HS-27A (cell line): ENCODE results near the gene SRSF6.
"Not testable (repeated sequence)": the region's sequence is repeated elsewhere in the genome, so short reads cannot be mapped to it uniquely, and the experiment has no call there.

Experiments
- DNase-seq: peaks from one replicate; pipeline ENCODE4 v3.0.0-alpha.2; 2012; ENCODE audit warnings: low read depth, missing footprints

SRSF6 gene

DNA sequence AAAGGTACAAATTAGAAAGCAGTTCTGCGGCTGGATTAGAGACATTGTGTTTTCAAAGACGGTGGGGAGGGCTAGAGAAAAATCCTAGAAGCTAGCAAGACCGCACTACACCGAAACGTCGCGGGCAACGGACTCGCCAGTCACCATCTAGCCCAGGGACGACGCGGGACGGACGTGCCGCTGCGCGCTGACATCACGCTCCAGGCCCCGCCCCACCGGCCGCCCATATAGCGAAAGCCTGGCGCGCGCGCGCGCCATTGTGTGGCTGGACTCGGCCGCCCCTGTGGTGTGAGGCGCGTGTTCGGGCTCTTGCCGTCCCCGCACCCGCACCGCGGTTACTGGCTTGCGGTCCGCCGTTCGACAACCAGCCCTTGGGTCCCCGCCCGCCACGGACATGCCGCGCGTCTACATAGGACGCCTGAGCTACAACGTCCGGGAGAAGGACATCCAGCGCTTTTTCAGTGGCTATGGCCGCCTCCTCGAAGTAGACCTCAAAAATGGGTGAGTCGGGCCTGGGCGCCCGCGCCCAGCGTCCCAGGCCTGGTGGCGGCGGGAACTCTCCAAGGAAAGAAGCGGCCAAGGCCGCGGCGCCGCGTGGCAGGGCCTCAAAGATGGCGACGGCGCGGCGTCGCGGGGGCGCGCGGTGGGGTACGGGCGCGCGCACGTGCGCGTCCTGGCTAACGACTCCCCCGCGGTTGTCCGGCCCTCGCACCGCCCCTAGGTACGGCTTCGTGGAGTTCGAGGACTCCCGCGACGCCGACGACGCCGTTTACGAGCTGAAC lies at the start of gene SRSF6:
SRSF6 (plus strand) TSS at position 257 of the 782 bp plus-strand sequence; CDS start at position 395, 138 bp downstream.
- DNase-seq, result peak; percentile 90

DNA sequence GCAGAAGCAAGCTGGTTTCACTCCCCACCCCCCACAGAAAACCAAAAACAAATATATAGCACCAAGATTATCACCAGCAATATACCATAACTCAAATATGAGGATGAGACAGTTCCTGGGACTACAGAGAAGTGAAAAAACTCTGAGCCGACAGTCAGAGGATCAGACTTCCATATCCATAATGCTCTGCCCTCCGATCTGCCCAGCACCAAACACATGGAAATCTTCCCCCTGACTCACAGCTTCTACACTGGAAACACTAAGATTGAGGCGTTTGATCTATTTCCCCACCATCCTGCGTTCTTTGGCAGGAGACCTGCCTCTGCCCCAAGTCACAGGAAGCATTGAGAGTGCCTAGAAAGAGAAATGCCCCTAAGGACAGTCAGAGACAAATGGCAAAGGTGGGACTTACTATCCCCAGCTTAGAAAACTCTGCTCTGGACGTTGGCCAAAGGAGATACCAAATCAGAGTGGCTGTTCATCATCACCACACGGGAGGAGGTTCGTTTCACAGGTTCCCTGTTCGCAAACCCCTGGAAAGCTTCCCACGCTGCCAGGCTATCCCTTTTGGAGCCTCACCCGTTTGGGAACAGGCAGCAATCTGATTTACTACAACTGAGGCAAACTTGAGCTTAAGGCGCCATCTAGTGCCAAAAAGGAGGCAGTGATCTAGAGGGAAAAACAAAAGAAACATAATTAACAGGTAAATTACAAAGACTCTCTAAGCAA lies 48.7 kb upstream of the SRSF6 start:
- DNase-seq, result peak; percentile 8

DNA sequence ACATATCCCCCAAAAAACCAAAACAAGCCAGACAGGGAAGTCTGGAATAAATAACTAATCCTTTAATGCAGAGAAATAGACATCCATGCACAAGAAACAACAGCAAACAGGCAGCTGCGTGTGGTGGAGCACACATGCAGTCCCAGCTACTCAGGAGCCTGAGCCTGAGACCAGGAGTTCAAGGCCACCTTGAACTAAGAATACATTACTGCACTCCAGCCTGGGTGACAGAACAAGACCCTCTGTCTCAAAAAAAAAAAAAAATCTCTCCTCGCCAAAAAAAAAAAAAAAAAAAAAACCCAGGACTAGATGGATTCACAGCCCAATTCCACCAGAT lies 48.2 kb upstream of the SRSF6 start:
- DNase-seq, result no peak

DNA sequence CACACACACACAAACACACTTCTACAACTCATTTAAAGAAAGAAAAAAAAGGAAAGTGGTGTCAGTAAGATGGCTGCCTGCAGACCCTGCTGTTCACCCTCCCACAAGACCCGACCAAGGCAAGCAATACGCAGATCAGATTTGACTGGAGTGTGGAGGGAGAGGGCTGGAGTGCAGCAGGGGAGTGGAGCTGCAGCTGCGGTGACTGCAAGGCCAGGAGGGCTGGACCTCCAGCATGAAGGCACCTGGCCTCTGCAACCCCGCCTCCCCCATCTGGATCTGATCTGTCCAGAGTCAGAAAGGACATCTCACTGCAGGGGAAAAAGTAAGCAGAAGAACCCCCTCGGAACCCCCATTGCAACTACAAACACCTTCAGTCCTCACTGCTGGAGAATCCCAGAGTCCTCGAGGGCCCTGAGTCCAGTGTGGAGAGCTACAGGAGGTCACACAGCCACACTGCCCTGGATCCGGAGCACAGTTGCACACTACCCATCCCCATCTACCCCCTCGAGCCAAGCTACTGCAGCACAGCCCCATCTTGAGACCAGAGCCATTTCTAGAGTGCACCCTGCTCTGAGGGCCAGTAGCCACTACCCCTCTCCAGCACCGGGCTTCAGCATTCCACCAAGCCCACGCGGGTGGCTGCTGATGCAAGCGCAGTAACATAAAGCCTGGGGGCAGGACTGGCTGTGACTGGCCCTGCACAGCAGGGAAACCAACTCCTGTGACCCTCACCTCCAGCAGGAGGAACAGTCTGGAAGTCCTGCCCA lies 41.9 kb upstream of the SRSF6 start:
- DNase-seq, result no peak

DNA sequence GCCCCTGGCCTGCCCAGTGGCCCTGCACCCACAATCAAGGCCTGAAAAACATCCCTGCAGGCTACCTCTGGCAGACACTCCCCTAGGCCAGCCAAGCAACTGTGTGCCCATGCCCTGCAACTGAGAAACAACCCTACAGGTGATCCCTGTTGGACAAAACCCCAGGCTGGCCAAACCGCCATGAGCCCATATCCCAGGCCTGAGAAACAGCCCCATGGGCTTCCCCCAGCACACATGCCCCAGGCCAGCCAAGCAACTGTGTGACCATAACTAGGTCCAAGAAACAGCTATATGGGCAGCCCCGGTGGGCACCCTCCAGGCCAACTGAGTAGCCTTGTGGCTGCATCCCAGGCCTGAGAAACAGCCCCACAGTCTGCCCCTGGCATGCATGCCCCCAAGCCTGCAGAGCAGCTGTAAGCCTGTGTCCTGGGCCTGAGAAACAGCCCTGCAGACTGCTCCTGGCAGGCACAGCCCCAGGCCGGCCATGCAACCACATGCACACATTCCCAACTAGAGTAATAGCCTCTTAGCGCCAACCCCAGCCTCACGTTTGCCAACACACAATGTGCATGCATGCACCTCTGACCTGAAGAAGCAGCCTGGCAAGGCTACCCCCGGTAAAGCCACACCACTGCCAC lies 41.0 kb upstream of the SRSF6 start:
- DNase-seq, result no peak

DNA sequence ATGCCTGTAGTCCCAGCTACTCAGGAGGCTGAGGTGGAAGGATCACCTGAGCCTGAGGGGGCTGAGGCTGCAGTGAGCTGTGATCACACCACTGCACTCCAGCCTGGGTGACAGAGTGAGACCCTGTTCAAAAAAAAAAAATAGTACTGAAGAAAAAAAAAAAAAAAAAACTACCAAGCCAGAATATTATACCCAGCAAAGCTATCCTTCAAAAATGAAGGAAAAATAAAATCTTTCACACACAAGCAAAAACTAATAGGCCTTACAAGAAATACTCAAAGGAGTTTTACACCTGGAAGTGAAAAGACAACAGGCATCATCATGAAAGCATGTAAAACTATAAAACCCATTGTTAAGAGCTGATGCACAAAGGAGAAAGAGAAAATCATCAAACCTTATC lies 37.5 kb upstream of the SRSF6 start:
- DNase-seq, result no peak

DNA sequence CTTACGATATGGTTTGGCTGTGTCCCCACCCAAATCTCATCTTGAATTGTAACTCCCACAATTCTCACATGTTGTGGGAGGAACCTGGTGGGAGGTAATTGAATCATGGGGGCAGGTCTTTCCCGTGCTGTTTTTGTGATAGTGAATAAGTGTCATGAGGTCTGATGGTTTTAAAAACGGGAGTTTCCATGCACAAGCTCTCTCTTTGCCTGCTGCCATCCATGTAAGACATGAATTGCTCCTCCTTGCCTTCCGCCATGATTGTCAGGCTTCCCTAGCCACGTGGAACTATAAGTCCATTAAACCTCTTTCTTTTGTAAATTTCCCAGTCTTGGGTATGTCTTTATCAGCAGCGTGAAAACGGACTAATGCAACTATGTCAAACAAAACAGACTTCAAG lies 36.8 kb upstream of the SRSF6 start:
- not testable (repeated sequence) for DNase-seq

DNA sequence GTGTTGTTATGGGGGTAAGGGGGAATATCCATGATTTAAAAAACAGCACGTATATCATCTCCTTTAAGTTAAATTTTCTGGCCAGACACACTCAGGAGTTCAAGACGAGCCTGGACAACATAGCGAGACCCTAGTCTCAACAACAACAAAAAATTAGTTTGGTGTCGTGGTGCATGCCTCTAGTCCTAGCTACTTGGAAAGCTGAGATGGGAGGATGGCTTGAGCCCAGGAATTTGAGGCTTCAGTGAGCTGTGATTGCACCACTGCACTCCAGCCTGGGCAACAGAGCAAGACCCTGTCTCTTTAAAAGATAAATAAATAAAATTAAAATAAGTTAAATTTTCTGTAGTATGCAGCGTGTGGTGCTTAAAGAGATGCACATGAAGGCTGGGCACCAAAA lies 31.5 kb upstream of the SRSF6 start:
- DNase-seq, result no peak

DNA sequence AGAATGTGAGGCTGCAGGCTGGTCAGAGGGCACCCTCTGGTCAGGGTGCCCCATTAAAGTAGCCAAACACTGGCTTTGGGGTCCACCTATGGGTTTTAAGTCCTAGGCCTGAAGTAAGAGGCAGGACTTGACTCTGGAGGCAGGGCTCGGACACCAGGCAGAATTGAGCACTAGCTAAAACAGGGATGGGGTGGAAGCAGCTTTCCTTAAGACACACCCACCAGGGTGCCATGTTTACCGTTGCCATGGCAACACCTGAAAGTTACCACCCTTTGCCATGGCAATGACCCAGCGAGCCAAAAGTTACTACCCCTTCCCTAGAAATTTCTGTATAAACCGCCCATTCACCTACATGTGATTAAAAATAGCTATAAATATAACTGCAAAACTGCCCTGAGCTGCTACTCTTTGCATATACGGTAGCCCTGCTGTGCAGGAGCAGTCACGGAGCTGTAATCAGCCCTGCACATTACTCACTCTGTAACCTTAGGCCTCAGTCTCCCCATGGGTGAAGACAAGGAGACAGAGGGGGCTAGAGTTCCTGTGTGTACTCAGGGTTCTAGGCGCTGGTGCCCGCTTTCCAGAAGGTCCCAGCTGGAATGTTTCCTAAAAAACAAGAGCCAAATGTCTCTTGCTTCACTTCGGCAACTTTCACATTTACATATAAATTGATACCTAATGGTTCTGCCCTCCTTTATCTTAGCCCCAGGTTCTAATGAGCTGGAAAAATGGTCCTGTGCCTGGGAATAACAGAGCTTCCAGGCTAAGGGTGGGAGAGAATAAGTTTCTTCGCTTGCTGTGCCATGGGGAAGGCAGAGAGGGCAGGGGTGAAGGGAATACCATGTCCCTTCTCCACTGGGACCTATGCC lies 27.2 kb upstream of the SRSF6 start:
- DNase-seq, result no peak

DNA sequence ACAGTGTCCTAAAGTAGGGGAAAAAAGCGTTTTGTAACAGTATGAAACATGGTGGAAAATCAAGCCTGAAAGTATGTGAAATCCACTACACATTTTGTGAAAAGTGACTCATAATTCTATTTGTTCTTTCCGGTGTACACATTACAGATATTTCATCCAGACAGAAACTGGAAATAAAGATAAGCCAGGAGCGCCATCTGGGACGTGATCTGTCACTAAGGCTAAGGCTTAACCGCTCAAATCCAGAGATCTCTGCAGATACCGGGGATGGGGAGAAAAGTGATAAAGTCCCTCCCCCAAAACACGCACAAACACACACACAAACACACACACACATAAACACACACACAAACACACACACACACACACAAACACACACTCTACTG lies 26.6 kb upstream of the SRSF6 start:
- no peak for DNase-seq

DNA sequence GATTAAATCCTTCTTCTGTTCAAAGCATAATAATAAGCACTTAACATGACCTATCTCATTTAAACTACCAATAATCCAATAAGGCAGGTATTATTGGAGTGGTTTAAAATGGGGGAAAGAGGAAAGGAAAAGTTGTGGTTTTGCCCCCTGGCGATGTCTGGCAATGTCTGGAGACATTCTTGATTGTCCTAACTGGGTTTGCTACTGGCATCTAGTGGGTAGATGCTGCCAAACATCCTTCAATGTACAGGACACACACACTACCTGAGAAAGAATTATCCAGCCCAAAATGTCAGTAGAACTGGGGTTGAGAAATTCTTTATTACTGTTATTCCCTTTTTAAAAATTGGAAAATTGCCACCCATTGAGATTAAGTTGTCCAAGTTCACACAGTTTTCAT lies 25.2 kb upstream of the SRSF6 start:
- no peak for DNase-seq

DNA sequence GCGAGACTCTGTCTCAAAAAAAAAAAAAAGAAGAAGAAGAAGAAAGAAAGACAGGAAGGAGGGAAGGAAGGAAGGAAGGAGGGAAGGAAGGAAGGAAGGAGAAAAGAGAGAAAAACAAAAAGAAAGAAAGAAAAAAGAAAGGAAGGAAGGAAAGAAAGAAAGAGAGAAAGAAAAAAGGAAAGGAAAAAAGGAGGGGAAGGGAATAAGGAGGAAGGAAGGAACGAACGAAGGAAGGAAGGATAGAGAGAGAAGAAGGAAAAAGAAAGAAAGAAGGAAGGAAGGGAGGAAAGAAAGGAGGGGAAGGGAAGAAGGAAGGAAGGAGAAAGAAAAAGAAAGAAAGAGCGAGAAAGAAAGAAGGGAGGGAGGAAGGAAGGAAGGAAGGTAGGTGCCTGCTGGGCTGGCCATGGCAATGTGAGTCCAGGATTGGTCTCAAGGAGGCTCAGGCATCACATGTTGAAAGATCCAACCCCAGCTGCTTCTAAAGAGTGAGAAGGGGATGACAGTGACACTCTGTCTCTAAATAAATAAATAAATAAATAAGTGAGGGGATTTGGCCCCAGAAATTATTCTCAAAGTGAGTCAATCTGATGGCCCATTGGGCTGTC lies 24.3 kb upstream of the SRSF6 start:
- no peak for DNase-seq

DNA sequence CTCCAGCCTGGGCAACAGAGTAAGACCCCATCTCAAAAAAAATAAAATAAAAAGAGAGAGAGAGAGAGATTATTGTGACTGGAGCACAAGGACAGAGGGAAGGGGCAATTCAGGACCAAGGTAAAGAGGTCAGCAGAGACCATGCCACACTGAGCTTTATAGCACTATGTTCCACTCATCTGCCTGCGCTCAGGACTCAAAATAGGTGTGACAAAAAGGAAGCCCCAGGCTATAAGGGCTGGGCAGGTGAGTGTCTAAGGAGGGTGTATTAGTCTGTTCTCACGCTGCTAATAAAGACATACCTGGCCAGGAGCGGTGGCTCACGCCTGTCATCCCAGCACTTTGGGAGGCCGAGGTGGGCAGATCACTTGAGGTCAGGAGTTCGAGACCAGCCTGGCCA lies 23.1 kb upstream of the SRSF6 start:
- DNase-seq, result no peak

DNA sequence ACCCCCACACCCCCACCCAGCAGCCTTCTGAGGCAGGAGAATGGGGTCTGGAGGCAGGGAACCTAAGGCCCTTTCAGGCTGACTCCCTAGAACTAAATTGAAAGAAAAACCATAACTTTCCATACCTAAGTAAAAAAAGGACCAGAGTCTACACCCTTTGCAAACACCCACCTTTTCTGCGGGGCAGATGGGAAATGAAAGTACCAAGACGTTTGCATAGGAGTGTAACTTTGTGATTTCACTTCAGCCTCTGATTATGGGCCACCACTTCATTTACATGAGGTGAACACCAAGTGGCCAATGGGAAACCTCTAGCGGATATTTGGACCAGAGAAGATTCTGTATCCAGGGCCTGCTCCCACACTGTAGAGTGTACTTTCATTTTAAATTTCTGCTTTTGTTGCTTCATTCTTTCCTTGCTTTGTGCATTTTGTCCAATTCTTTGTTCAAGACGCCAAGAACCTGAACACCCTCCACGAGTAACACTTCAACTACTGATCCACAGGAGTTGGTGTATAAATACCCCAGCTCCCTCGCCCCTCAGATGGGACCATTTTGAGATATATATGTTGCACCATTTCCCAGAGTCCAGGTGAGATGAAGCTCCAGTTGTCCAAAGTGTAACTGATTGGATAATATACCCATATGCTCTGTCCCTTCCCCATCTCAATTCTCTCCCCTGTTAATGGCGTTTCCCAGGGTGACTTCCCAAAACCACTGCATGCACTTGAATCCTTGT lies 18.9 kb upstream of the SRSF6 start:
- DNase-seq, result no peak

DNA sequence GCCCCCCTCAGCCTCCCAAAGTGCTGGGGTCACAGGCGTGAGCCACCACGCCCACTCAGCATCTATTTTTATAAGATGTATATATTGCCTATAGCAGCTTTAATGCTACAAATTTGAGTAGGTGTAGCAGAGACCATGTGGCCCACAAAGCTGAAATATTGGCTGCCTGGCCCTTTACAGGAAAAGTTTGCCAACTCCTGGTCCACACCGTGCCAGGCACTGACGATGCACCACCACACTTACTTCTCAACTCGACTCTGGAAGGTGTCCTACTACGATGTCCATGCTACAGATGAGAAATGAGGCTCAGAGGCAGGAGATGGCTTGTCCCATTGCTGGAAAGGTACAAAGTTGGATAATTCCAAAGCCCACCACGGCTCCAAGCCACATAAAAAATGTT lies 17.2 kb upstream of the SRSF6 start:
- no peak for DNase-seq

DNA sequence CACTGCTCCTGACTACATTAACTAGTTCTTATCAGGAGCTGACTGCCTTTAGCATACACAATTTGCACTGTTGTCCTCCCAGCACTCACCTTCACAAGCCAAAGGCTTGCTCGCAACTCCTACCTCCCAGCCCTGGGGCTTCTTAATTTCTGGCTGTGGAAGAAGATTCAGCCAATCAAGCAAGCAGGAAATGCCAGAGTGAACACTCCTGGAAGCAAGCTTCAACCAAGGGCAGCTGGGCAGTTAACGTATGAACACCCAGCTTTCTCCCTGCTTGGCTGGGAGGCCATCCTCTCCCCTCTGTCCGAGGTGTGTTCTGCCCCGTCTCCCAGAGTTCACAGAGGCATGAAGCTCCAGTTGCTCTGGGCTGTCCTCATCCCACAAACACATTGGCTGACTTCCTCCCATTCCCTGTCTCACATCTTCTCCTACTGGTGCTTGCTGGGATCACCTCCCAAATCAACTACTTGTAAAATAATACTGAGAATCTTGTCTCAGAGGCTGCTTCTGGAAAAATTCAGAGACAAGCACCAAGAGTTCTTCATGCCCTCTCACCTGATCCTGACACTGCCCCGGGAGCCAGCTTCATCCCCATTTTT lies 15.3 kb upstream of the SRSF6 start:
- no peak for DNase-seq

DNA sequence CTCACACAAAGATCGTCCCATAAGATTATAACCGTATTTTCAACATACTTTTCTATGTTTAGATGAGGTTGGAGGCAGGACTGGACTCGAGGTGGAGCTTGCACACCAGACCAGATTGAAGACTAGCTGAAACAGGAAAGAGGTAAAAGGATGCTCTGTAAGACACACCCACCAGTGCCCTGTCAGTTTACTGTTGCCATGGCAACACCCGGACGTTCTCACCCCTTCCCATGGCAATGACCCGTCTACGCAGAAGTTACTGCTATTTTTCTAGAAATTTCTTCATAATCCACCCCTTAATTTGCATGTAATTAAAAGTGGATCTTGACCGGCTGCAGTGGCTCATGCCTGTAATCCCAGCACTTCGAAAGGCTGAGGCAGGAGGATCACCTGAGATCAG lies 13.6 kb upstream of the SRSF6 start:
- DNase-seq, result no peak

DNA sequence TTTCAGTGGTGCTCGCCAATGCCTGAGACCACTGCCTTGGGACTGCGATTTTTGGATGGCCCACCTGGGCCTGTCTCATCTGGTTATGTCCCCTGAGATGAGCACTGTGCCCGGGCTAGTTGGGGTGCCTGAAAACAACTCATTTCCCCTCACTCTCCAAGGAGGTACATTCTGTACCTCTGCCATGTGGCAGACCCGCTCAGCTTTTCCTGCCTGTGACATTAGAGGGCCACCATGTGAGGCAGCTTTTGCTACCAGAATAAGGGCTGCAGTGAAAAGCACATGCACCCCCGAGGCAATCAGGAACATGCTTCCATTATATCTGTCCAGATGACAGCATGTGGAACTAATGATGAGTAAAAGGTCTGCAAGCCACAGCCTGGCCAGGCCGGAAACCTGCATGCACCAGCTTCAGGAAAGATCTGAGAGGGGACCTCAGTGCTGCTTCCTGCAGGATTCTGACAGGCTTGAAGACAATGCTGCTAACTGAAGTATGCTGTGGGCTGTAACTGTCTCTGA lies 11.3 kb upstream of the SRSF6 start:
- DNase-seq, result no peak

DNA sequence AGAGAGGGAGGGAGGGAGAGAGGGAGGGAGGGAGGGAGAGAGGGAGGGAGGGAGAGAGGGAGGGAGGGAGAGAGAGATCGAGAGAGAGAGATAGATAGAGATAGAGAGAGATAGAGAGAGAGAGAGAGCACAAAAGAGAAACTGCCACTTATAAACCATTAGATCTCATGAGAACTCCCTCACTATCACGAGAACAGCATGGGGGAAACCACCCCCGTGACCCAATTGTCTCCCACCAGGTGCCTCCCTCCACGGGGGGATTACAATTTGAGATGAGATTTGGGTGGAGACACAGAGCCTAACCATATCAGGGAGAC lies 9.3 kb upstream of the SRSF6 start:
- not testable (repeated sequence) for DNase-seq
